Spleen (tissue), 11 donors: ENCODE results near the gene CST11. TPM values are rescaled to one million over a fixed set of nuclear protein-coding genes. Genes with fewer than 3 reads are reported as not detected.

ENCODE experiments used
- DNase-seq: peaks from one replicate; pipeline ENCODE4 v3.0.0-alpha.2; 2020
- H3K27ac ChIP-seq, 8 donors: fragments of 200-600 bp; sonication (generic) in 7 of 8; 1 replicate in 4 of 8; 2 replicates in 4 of 8; pipeline versions ENCODE4 v1.5.0 to v1.8.0; 2016 to 2021; ENCODE audit warnings: inconsistent platforms in 4 of 8, mild to moderate bottlenecking in 4 of 8, moderate library complexity in 1 of 8
- H3K27me3 ChIP-seq, 7 donors: fragments of 200-600 bp; sonication (generic) in 6 of 7; replicated peaks in 1 of 7; 1 replicate in 4 of 7; 2 replicates in 3 of 7; pipeline versions ENCODE4 v1.5.0 to v1.8.0; 2016 to 2021; ENCODE audit warnings: inconsistent platforms in 3 of 7, mild to moderate bottlenecking in 1 of 7
- H3K36me3 ChIP-seq, 6 donors: fragments of 200-600 bp; sonication (generic) in 5 of 6; 1 replicate in 4 of 6; 2 replicates in 2 of 6; pipeline versions ENCODE4 v1.5.0 to v1.8.0; 2016 to 2021; ENCODE audit warnings: inconsistent platforms in 2 of 6
- H3K4me1 ChIP-seq, 6 donors: fragments of 200-600 bp; sonication (generic) in 5 of 6; 1 replicate in 3 of 6; 2 replicates in 3 of 6; pipeline versions ENCODE4 v1.5.0 to v1.8.0; 2016 to 2021; ENCODE audit warnings: inconsistent platforms in 3 of 6
- H3K4me3 ChIP-seq, 8 donors: fragments of 200-600 bp; sonication (generic) in 7 of 8; 1 replicate in 4 of 8; 2 replicates in 4 of 8; pipeline versions ENCODE4 v1.5.0 to v1.8.0; 2016 to 2021; ENCODE audit warnings: inconsistent platforms in 4 of 8, mild to moderate bottlenecking in 4 of 8, moderate library complexity in 2 of 8
- H3K9me3 ChIP-seq, 8 donors: fragments of 200-600 bp; sonication (generic) in 7 of 8; 1 replicate in 4 of 8; 2 replicates in 4 of 8; pipeline versions ENCODE4 v1.5.0 to v1.8.0; 2016 to 2021; ENCODE audit warnings: inconsistent platforms in 4 of 8
- CTCF ChIP-seq, 11 experiments: fragments of 200-600 bp in 7 of 11; fragments of 450-650 bp in 4 of 11; sonication (generic) in 4 of 11; IDR thresholded peaks in 8 of 11; conservative IDR thresholded peaks in 3 of 11; 1 replicate in 7 of 11; 2 replicates in 4 of 11; pipeline versions ENCODE4 v1.4.0 to v1.8.0; 2016 to 2021; ENCODE audit warnings: antibody characterized with exemption in 11 of 11, inconsistent platforms in 4 of 11, mild to moderate bottlenecking in 1 of 11
- POLR2A ChIP-seq, 3 donors: fragments of 450-650 bp; IDR thresholded peaks; one replicate each; pipeline ENCODE4 v1.5.1; 2017; ENCODE audit warnings: antibody characterized with exemption in 3 of 3, mild to moderate bottlenecking in 1 of 3
- POLR2AphosphoS5 ChIP-seq, 3 donors: sonication (generic); formaldehyde crosslinking; IDR thresholded peaks; one replicate each; pipeline ENCODE4 v1.5.1; 2017; ENCODE audit warnings: antibody characterized with exemption in 3 of 3
- WGBS, 5 donors: extraction: QIAGEN DNeasy Blood & Tissue Kit in 3 of 5; methylation state at CpG; one replicate each; pipeline versions ENCODE4 v1.1.5 to v1.1.7; 2013 to 2018; 5-methylcytosine and 5-hydroxymethylcytosine counted together
- intact Hi-C: fragments of 100-400 bp; cut with DNase I; formaldehyde crosslinking; loops from one replicate; pipeline ENCODE4 v1.15.0; 2023; ENCODE audit warnings: low total_unique reads
- polyA plus RNA-seq, 3 donors: library from polyadenylated mRNA; stranded (reverse); fragments of 200-250 nt; gene quantifications; one replicate each; pipeline ENCODE4 v1.2.1, GENCODE V29; 2013
- total RNA-seq, 7 donors: library from RNA; depleted of rRNA in 3 of 7; stranded (reverse); fragments of >200 nt in 3 of 7; fragmentation: NEBNext Ultra II Directional in 4 of 7; extraction: Animal tissue kit (Norgen Biotek cat#: 25700) in 4 of 7; gene quantifications; one replicate each; pipeline versions ENCODE4 v1.1.0 to v1.2.1, GENCODE V29; 2016 to 2021
- donor health status: healthy with polysubstance abuse.
- donor health status: DM: no; HTN: no; CAD: no; lungs with moderate emphysema.
- donor health status: DM: no; HTN: no; CAD: no.
- donor health status: Bipolar disorder and iron deficiency.
- donor health status: healthy.
- donor health status: DM: no; HTN: no; CAD: no.
- donor health status: DM: yes; HTN: yes; CAD: no.

The CST11 gene
- total and polyA plus RNA-seq, 10 donors, result not detected

- intact Hi-C loops, result no loop called here
- Histone ChIP-seq H3K4me1 (no peaks in the 10 kb centered on the region), H3K36me3 (no peaks in the 10 kb centered on the region), H3K27me3 (no peaks in the 10 kb centered on the region), H3K9me3 (peaks cover 0 to 13% (median 3%) of the 10 kb centered on the region in 8 donors), H3K27ac (no peak overlapping the region), H3K4me3 (no peak overlapping the region)
- TF ChIP-seq POLR2A (IDR thresholded peaks at IDR 0.05), result no peak
- no peak for TF ChIP-seq POLR2AphosphoS5 (IDR thresholded peaks at IDR 0.05)
- TF ChIP-seq CTCF (IDR thresholded peaks at IDR 0.05 in 8 of 11, conservative IDR thresholded peaks at IDR 0.05 in 3 of 11), result no peak
- no peak for DNase-seq
Measured at GRCh38 chr20:23492292-23492691, 39.6 kb upstream of the CST11 start.

- TF ChIP-seq POLR2AphosphoS5 (IDR thresholded peaks at IDR 0.05) (no peak), POLR2A (IDR thresholded peaks at IDR 0.05) (no peak), CTCF (IDR thresholded peaks at IDR 0.05 in 8 of 11, conservative IDR thresholded peaks at IDR 0.05 in 3 of 11) (no peak)
- WGBS, 5 donors, result 85 to 100% (median 92%) methylated on average over 2 to 5 of the region's 5 CpGs
- intact Hi-C loops, result no loop called here
- H3K4me1 ChIP-seq, result no peaks in the 10 kb centered on the region
- no peak within 1 kb of the TSS for H3K27ac ChIP-seq
- no peak within 1 kb of the TSS for H3K4me3 ChIP-seq
- DNase-seq, result no peak
- no peaks in the 10 kb centered on the region for H3K27me3 ChIP-seq
- no peaks in the 10 kb centered on the region for H3K36me3 ChIP-seq
- H3K9me3 ChIP-seq, result peaks cover 0 to 4% (median 0%) of the 10 kb centered on the region in 8 donors
Measured at GRCh38 chr20:23490817-23491216, 38.1 kb upstream of the CST11 start, which contains the start of gene CST8. Gene CST8 (plus strand): TSS chr20:23491117. CDS start chr20:23491668, 551 bp downstream.

GRCh38 chr20:23488996-23489395 lies 36.3 kb upstream of the CST11 start:
- Histone ChIP-seq H3K4me1 (no peaks in the 10 kb centered on the region), H3K4me3 (no peak overlapping the region), H3K9me3 (peaks cover 0 to 4% (median 0%) of the 10 kb centered on the region in 8 donors), H3K36me3 (no peaks in the 10 kb centered on the region), H3K27ac (no peak overlapping the region), H3K27me3 (no peaks in the 10 kb centered on the region)
- TF ChIP-seq CTCF (IDR thresholded peaks at IDR 0.05 in 8 of 11, conservative IDR thresholded peaks at IDR 0.05 in 3 of 11) (no peak), POLR2A (IDR thresholded peaks at IDR 0.05) (no peak), POLR2AphosphoS5 (IDR thresholded peaks at IDR 0.05) (no peak)
- intact Hi-C loops, result no loop called here
- no peak for DNase-seq
- WGBS, 5 donors, result 62 to 76% (median 74%) methylated on average over 3 of the region's 3 CpGs

DNA sequence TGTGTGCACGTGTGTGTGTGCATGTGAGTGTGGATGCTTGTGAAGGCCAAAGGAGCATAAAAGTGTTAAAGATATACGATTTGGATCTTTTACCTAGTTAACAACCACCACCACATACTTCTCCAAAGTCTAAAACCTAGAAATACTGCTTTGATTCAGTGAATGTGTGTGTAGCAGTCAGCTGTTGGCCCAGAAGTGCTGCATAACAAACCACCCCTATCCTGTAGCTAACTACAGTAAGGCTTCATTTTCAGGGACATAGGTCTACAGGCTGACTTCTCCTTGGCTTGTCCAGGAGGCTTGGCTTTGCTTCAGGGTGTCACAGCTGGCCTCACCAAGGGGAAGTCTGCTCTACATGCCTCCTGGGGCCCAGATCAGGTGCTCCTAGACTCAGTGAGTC lies 35.8 kb upstream of the CST11 start:
- no peak for DNase-seq
- H3K36me3 ChIP-seq, result no peaks in the 10 kb centered on the region
- H3K9me3 ChIP-seq, result peaks cover 0 to 4% (median 0%) of the 10 kb centered on the region in 8 donors
- no peak overlapping the region for H3K27ac ChIP-seq
- intact Hi-C loops, result no loop called here
- no peak overlapping the region for H3K4me3 ChIP-seq
- WGBS, 5 donors, result 76 to 94% (median 81%) methylated on average over 2 of the region's 2 CpGs
- TF ChIP-seq CTCF (IDR thresholded peaks at IDR 0.05 in 8 of 11, conservative IDR thresholded peaks at IDR 0.05 in 3 of 11), result no peak
- no peak for TF ChIP-seq POLR2AphosphoS5 (IDR thresholded peaks at IDR 0.05)
- no peak for TF ChIP-seq POLR2A (IDR thresholded peaks at IDR 0.05)
- H3K4me1 ChIP-seq, result no peaks in the 10 kb centered on the region
- no peaks in the 10 kb centered on the region for H3K27me3 ChIP-seq
